GM12864 (cell line): ENCODE data around the gene ITPK1.

ENCODE experiments used
- DNase-seq: peaks from one replicate; pipeline ENCODE4 v3.0.0-alpha.2; 2011; ENCODE audit warnings: low read depth
- H3K4me3 ChIP-seq: 2 replicates; pipeline ENCODE4 v1.5.1; 2011; ENCODE audit warnings: mild to moderate bottlenecking, low read depth, low read length, control low read depth
- TF ChIP-seq, protein P1 (sequence below): IDR thresholded peaks from 2 replicates; pipeline ENCODE4 v1.5.1; 2011; ENCODE audit warnings: low read depth, mild to moderate bottlenecking, moderate library complexity, low read length, control low read depth, inconsistent platforms; ENCODE audit errors: missing control alignments

The ITPK1 gene

DNA sequence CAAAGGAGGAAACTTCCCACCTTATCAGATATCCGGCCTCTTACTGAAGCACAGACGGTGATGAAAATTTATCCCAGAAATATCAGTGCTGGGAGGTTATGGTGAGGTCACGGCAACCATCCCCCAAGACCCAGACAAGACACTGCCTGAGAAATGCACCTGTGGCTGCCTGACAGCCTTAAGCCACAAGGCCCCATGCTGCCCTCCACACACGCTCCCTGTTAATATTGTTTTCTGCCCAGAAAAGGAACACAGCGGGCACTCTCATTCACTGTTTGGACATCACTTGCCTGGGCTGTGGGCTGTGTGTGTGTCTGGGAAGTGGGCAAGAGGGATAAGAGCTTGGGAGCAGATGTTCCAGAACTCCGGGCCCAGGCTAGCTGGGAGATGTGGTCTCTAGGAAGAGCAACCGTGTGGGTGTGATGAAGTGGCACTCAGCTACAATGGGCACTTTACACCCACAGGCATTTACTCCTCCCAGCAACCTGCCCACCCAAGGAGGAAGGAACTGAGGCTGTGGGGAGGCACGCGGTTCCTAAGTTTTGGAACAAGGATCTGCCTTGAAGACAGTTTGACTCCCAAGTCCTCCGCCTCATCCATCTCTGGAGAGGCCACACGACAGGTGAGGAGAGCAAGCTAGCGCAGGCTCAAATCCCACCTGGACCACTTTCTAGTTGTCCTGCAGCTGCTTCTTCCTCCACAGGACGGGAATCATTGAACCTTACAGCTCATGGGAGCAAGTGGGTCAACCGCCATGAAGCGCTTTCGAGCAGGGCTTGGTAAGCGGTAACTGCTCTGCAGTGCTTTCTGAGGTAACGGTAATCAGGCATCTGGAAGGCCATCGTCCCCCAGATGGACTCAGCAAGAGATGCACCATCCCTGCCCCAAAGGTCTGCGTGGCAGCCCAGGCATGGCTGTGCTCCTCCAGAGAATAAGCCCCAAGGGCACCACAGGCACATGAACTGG lies 101.4 kb downstream of the ITPK1 start:
- no peak for DNase-seq
- no peak overlapping the region for H3K4me3 ChIP-seq
- TF ChIP-seq, protein P1, sequence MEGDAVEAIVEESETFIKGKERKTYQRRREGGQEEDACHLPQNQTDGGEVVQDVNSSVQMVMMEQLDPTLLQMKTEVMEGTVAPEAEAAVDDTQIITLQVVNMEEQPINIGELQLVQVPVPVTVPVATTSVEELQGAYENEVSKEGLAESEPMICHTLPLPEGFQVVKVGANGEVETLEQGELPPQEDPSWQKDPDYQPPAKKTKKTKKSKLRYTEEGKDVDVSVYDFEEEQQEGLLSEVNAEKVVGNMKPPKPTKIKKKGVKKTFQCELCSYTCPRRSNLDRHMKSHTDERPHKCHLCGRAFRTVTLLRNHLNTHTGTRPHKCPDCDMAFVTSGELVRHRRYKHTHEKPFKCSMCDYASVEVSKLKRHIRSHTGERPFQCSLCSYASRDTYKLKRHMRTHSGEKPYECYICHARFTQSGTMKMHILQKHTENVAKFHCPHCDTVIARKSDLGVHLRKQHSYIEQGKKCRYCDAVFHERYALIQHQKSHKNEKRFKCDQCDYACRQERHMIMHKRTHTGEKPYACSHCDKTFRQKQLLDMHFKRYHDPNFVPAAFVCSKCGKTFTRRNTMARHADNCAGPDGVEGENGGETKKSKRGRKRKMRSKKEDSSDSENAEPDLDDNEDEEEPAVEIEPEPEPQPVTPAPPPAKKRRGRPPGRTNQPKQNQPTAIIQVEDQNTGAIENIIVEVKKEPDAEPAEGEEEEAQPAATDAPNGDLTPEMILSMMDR = no peak

DNA sequence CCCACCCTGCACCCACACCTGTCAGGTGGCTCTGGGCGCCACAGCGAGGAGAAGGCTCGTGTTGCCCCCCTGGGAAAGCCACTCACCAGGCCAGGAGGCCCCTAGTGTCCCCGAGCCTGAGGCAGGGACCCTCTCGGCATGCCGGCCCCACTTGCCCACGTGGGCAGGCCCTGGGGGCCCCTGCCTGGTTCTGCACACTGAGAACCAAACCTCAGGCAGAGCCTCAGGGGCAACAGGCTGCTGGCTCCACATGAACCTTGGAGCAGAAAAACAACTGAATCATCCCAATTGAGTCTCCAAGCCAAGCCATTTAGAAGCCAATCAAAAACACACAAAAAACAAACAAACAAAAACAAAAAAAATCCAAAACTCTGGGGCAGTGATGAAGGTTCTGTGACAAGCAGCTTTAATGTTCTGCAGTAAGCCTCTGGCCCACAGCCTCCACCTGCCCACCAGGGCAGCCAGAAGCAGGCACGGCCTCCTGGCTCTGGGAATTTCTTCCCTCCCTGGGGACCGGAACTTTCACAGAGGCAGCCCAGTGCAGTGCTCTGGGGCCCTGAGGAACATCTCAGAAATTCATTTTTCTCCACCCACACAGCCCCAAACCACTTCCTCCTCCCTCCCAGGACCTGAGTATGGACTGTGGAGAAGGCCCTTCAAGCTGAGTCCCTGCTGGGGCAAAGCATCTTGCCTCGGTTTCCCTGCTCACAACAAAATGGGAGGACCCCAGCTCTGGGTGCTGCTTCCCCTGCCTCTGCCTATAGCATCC lies 102.6 kb downstream of the ITPK1 start:
- DNase-seq = no peak
- no peak overlapping the region for H3K4me3 ChIP-seq
- TF ChIP-seq, protein P1 = no peak

DNA sequence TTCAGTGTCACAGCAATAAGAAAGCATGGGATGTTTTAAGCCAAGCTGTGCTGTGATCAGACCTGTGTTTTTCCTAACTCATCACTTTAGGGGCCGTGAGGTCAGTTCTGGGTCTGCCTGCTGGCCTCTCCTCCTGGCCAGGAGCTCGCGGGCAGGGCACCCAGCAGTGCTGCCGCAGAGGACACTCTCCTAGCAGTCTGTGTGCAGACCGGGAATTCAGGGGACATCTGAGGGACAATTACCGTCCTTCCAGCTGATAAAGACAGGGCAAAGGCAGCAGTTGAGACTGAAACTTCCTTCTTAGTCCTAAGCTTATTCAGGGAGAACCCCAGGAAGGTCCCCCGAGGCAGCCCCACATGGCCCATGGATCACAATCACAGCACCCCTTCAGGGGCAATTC lies 103.2 kb downstream of the ITPK1 start:
- TF ChIP-seq, protein P1 = no peak
- no peak for DNase-seq
- H3K4me3 ChIP-seq = no peak overlapping the region

DNA sequence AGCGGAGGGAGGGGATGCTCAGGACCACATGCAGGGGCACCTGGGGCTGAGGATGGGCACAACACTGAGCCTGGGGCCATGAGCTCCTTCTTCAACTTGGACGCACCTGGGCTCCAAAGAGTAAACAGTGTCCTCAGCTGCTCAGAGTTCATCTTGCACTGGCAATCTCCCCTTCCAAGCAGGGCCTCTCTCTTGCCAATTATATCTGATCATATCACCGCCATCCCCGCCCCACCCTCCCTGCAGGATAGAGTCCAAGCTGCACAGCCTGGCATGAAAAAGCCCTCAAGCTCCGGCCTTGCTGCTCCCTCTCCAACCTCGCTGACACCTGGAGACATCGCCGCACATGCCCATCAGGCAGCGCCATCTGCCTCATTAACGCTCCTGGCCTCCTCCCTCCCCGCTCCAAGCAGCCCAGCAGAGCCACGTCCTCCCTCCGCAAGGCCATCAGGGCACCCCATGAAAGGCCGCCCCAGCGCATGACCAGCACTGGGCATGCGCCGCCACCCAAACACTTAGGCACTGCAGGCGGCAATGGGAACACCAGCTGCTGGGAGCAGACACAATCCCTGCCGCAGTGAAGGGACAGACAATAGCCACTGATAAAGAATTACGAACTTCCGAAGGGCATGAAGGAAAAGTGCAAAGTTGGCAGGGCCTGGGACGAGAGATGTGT lies 103.9 kb downstream of the ITPK1 start:
- no peak for DNase-seq
- H3K4me3 ChIP-seq = no peak overlapping the region
- TF ChIP-seq, protein P1 = no peak

DNA sequence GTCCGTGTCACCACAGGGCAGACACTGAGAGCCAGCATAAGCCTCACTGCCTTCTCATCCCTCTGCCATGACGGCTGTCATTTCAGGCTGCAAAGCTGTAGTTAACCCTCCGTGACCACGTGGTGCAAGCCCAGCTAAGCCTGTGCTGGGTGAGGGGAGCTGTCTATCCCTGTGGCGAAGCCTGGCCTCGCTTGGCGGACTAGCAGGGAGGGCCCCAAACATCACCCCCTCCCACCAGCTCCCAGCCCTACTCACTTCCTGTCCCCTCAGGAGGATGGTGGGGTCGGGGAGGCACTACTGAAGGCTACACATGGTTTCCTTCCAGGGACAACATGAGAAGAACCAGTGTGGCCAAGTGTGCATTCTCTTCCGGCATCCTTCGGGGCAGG lies 104.6 kb downstream of the ITPK1 start:
- no peak for DNase-seq
- no peak overlapping the region for H3K4me3 ChIP-seq
- TF ChIP-seq, protein P1 = no peak

DNA sequence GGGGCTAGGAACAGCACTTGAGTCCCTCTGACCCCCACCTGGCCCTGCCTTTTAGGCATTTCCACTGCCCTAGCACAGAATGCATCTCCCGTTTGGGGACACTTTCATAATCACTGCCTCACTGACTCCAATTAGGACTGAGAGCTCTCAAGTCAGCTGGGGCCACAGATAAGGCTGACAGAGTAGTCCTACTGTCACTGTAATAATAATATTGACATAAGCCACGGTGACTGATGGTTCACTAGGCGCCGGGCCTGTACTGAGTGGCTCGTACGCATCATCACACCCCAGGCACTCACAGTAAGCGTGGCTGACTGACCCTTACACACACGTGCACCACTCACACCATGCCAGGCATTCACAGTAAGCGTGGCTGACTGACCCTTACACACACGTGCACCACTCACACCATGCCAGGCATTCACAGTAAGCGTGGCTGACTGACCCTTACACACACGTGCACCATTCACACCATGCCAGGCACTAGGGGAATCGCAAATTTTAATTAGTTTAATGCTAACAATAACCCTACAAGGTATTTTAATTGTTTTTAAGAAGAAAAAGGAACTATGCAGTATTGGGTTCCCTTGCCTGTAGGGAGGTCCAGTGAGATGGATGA lies 105.1 kb downstream of the ITPK1 start:
- H3K4me3 ChIP-seq = no peak overlapping the region
- TF ChIP-seq, protein P1 = no peak
- DNase-seq = no peak
